DLD1 (cell line): ENCODE results near the gene KDM4F.

ENCODE experiments used
- in situ Hi-C: cut with HindIII; loops from 2 replicates; pipeline ENCODE4 v1.10.0; 2017; ENCODE audit warnings: low sequenced_read_pairs

KDM4F gene

GRCh38 chr11:95089620-95090542 lies 40.7 kb downstream of the KDM4F start, which contains the start of gene ENDOD1:
Gene ENDOD1 (plus strand): TSS chr11:95089846. CDS start chr11:95089928, 82 bp downstream.
- in situ Hi-C loops: no loop called here

DNA sequence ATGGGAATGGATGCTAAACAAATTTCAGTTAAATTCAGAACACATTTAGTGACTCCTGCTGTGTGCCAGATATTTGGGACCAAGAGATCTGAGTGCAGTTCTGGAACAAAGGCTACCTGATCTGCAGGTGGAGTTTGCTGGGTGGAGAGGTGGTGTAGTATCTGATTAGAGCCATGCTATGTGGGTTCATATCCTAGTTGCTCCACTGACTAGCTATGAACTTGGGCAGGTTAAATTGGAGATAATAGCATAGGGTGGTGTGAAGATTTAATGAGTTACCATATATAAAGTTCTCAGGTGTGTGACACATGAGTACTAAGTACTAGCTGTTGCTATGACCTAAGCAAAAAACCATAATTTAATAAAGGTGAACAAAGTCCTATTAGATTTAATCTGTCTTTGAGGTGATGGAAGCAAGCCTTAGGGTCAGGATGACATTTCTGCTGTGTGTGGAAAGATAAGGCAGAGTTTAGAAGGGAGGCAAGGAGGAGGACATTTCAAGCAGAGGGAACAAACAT lies 42.5 kb downstream of the KDM4F start:
- in situ Hi-C loops: no loop called here

DNA sequence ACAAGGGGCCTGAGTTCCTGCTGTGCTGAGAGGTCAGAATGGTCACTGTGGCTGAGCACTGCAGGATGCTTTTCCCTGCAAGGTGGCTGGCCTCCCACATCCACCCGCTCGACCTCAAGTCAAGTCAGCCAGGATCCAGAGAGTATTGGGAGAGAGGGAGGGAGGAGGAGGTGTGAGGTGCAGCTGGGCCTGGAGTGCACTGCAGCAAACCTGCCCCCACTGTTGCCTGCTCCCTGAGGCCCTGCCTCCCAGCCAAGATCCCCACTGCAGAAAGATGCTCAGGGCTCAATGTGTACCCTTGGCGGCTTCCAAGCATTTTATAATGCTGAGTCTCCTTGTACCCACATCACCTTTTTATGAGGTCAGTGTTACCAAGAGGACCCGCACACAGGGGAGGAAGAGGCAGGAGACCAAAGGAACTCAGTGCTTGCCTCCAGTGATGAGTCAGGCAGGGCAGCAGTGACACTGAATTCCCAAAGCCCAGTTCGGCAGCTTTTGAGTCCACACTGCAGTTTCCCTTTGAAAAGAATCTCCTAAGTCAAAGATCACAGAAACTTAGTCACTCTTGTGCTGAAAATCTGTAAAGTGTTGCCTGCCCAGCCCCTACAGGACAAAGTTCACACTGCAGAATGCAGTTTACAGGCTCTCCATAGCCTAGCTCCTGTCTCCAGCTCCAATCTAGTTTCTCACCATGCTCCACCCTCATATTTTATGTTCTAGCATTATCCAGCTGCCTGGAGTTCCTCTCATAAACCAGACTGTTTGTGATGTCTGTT lies 43.5 kb downstream of the KDM4F start:
- in situ Hi-C loops: no loop called here

DNA sequence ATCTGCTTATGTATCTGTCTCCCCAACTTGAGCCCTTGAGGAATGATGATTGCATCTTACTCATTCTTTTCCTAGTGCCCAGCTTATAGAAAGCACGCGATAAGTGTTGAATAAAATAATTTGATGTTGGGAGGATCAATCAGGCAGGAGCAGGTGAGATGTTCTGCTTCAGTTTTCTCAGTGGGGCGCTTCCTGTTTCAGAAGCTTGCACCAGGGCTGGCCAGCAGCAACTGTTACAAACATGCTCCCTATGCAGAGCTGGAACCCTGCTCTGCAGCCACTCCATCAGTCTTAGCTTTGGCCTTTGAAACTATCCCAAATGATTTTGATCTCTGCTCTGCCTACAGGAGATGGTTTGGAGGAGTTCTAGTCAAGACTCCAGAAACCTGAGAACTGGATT lies 44.3 kb downstream of the KDM4F start:
- in situ Hi-C loops: no loop called here

GRCh38 chr11:95095858-95096587 lies 46.8 kb downstream of the KDM4F start:
- in situ Hi-C loops: no loop called here

- in situ Hi-C loops: no loop called here
Observed at GRCh38 chr11:95097209-95097608, 48.0 kb downstream of the KDM4F start.

DNA sequence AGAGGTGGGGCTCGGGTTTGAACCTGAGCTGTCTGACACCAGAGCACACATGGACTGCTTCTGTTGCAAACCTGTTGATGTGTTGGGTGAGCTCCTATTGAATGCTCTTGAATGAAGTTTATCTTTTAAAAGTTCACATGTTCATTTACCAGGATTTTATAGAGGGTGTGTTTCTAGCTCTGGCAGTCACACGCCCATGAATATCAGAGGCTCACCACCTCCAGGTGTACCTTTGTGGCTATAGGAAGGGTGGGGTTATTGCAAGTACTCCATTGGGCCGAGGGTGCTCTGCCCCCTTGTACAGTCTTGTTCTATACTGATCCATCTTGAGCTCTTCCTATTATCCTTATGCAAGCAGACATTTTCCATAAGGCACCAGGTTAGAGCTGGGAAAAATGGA lies 49.6 kb downstream of the KDM4F start:
- in situ Hi-C loops: no loop called here

DNA sequence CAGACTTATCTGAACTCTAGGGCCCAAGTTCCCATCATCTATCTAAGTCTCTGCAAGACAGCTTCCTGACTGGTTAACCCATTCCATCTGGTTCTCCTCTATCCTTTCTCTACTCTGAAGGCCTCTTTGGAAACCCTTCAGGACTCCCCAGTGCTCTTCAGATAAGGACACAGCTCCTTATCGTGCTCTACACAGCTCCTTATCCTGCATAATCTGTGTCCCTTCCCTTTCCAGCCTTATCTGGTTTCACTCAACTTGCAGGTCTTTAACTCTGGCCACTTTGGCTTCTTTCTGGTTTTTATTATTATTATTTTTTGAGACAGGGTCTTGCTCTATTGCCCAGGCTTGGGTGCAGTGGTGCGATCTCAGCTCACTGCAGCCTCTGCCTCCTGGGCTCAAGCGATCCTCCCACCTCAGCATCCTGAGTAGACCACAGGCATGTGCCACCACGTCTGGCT lies 51.0 kb downstream of the KDM4F start:
- in situ Hi-C loops: no loop called here
